H1 (cell line): ENCODE measurements around the gene DOCK9. TPM values are rescaled to one million over a fixed set of nuclear protein-coding genes. Genes with fewer than 3 reads are reported as not detected.

Experiments
- ATF3 ChIP-seq: IDR thresholded peaks from 2 replicates; pipeline ENCODE4 v1.6.1; 2011; ENCODE audit warnings: low read depth, mild to moderate bottlenecking, low read length; ENCODE audit not compliant: insufficient read depth
- CHD2 ChIP-seq: IDR thresholded peaks from 2 replicates; pipeline ENCODE4 v1.6.1; 2012; ENCODE audit warnings: low read length, improper control_type of control experiment
- CHD7 ChIP-seq: fragments of 300-600 bp; sonication (generic); IDR thresholded peaks from 2 replicates; pipeline ENCODE4 v1.7.1; 2012; ENCODE audit warnings: low read length, moderate library complexity, mild to moderate bottlenecking, inconsistent platforms; ENCODE audit not compliant: insufficient replicate concordance
- CTBP2 ChIP-seq: IDR thresholded peaks from 2 replicates; pipeline ENCODE4 v1.7.0; 2011; ENCODE audit warnings: borderline replicate concordance, mild to moderate bottlenecking, moderate library complexity, mixed read lengths, low read length; ENCODE audit not compliant: insufficient read depth, insufficient read length
- EZH2 ChIP-seq: fragments of 200-600 bp; sonication (generic); IDR thresholded peaks from 2 replicates; pipeline ENCODE4 v1.7.1; 2012; ENCODE audit warnings: low read depth, mild to moderate bottlenecking, moderate library complexity, low read length, inconsistent platforms; ENCODE audit not compliant: severe bottlenecking
- HDAC6 ChIP-seq: IDR thresholded peaks from one replicate; pipeline ENCODE4 v1.7.1; 2012; ENCODE audit warnings: low read depth, mild to moderate bottlenecking, inconsistent platforms, low read length, moderate library complexity
- KDM5A ChIP-seq: fragments of 200-600 bp; IDR thresholded peaks from 2 replicates; pipeline ENCODE4 v1.7.1; 2012; ENCODE audit warnings: mild to moderate bottlenecking, low read length, inconsistent platforms, mixed read lengths
- NANOG ChIP-seq: IDR thresholded peaks from 2 replicates; pipeline ENCODE4 v1.6.1; 2011; ENCODE audit warnings: low read length, low read depth, mild to moderate bottlenecking, inconsistent platforms; ENCODE audit not compliant: insufficient read depth, poor library complexity, severe bottlenecking
- POU5F1 ChIP-seq: IDR thresholded peaks from 2 replicates; pipeline ENCODE4 v1.6.1; 2011; ENCODE audit warnings: low read depth, mild to moderate bottlenecking, low read length, moderate library complexity
- SIRT6 ChIP-seq: IDR thresholded peaks from one replicate; pipeline ENCODE4 v1.7.1; 2012; ENCODE audit warnings: low read length, inconsistent platforms
- SUZ12 ChIP-seq: fragments of 200-600 bp; sonication (generic); IDR thresholded peaks from 2 replicates; pipeline ENCODE4 v1.6.1; 2012; ENCODE audit warnings: mild to moderate bottlenecking, inconsistent platforms, low read length, moderate library complexity, mixed read lengths
- polyA plus RNA-seq, 7 experiments: library from polyadenylated mRNA; depleted of rRNA in 3 of 7; stranded (reverse) in 5 of 7; unstranded in 2 of 7; fragments of >200 nt in 5 of 7; fragments of 200-250 nt in 2 of 7; gene quantifications; 1 replicate in 5 of 7; 2 replicates in 1 of 7; 4 replicates in 1 of 7; pipeline versions ENCODE4 v1.2.1 to v1.2.3, GENCODE V29; 2011 to 2013; ENCODE audit warnings: missing spikeins in 2 of 7, mixed read lengths in 2 of 7
- total RNA-seq: library from RNA; stranded (reverse); fragmentation: NEBNext Ultra II Directional; extraction: Animal tissue kit (Norgen Biotek cat#: 25700); gene quantifications from 2 replicates; pipeline ENCODE4 v1.2.1, GENCODE V29; 2021

The DOCK9 gene
- total and polyA plus RNA-seq, 2 of the 8 experiments (the other 6 are each of a cell fraction or from before 2014, with no cell fraction given), result 21.6 to 31.5 TPM

GRCh38 chr13:98897706-98898105, 80.2 kb downstream of the DOCK9 start (continued):
- TF ChIP-seq CHD7 (no peak), ATF3 (no peak), SIRT6 (no peak), CTBP2 (no peak), KDM5A (no peak), HDAC6 (no peak), CHD2 (no peak), NANOG (no peak), EZH2 (no peak), SUZ12 (no peak), POU5F1 (no peak)
